HG03139 (cell line): Measurements from ENCODE around the gene ADAM10.

Experiments
- ATAC-seq: cut with Tn5 transposase; IDR thresholded peaks from one replicate; pipeline ENCODE4 v1.9.1; 2021; ENCODE audit not compliant: unreplicated experiment

ADAM10 gene

DNA sequence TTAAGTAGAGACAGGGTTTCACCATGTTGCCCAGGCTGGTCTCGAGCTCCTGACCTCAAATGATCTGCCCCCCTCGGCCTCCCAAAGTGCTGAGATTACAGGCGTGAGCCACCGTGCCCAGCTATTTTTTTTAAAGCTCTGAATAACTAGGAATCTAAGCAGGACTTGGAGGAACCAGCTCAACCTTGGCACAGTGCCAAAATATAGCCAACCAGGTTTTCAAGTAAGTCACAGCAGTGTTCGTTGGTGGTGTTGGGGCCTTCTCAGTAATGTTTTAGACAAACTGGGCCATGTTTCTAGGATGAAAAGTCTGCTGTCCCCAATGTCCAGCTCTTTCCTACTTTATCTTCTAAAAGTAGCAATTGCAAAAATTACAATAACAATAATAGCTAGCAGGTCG is 6.4 kb upstream of the ADAM10 start:
- ATAC-seq: no peak

DNA sequence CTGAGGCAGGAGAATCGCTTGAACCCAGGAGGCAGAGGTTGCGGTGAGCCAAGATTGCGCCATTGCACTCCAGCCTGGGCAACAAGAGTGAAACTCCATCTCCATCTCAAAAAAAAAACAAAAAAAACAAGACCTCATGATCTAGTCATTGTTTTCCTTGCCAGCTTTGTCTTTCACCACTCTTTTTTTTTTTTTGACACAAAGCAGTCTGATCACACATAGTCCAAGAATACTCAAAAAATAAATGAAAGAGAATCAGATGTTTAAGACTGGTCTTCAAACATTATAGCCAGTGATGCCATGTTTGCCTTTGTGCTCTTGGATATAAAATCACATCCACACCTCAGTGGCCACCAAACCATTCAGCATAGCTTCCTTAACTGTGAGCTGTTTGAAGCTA is 5.8 kb upstream of the ADAM10 start:
- no peak for ATAC-seq

DNA sequence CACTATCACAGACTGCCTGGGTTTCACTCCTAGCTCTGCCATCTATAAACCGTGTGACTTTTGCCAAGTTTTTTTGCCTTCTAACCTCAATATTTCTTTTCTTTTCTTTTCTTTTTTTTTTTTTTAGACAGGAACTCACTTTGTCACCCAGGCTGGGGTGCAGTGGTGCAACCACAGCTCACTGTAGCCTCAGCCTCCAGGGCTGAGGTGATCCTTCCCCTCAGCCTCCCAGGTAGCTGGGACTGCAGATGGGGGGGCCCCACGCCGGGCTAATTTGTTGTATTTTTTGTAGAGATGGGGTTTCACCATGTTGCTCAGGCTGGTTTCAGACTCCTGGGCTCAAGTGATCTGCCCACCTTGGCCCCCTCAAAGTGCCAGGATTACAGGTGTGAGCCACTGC is 3.2 kb upstream of the ADAM10 start:
- ATAC-seq: no peak

- peak; percentile 25 for ATAC-seq
Measured at GRCh38 chr15:58748852-58749531, 515 bp downstream of the ADAM10 start.

GRCh38 chr15:58748040-58748851 is 1.3 kb downstream of the ADAM10 start:
- peak; percentile 14 for ATAC-seq

DNA sequence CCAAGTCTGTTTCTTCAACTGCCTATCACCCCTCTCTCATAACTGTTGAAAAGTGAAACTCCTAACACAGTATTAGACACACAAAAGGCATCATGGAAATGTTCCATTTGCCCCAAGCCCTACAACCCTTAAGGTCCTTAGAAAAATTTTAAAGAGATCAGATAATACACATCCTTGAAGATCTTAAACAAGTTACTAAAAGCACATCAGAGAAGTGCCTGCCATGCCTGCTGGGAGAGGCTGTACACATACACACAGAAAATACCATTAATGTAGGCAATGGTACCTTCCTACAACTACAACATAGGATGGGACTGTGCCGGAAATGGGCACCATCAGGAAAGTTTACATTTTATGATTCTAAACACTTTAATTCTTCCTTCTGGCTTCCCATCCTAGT is 3.3 kb downstream of the ADAM10 start:
- ATAC-seq: no peak

DNA sequence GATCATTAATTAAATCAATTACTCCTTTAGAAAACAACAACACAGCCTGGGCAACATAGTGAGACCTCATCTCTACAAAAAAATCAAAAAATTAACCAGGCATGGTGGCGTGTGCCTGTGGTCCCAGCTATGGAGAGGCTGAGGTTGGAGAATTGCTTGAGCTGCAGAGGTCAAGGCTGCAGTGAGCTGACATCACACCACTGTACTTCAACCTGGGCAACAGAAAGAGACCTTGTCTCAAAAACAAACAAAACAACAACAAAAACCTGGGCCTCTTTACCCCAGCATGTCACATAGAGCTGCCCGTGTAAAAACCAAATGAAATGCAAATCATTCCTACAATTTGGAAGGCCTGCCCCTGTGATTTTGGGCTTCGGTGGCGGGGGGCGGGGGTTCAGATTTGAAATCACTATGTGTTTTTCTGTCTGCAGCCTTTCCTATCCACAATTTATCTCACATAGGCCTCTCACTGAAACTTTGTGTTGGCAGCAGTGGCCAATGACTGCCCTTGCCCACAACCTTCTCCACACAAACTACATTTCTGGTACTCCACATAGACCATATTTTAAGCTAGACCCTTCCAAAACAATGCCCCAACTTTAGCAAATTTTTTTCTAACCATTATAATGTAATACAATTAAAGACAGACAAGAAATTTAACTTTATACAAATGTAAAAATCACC is 6.5 kb downstream of the ADAM10 start:
- ATAC-seq: no peak

DNA sequence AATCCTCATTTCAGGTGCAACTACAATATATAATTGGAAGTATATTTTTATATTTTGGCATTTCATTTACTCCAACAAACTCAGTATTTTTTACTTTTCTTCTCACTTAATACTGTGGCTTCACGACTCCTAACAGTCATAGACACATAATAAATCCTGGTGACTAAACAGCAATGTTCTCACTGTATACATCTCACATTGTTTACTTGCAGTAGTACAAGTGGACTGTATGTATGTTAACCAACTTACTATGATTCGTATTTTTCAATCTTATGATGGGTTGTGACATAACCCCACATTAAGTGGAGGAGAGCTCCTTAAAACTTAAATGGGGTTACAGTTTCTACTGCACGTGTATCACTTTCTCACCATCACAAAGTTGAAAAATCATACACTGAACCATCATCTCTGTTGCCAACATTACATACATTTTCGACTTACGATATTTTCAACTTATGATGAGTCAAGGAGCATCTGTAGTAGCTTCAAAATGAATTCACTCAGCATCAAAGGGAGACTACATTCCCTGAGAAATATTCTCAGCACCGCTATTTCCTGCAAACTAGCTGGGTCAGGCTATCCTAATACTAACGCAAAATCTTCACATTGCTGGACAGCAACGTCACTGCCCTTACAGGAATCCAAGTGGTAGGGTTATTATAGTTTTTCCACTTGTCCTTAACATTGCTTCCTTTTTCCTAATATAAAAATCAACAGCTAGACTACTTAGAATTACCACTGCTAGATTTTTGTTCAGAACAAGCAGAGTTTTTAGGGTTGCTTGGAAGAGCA is 7.3 kb downstream of the ADAM10 start:
- no peak for ATAC-seq

- ATAC-seq: no peak
Measured at GRCh38 chr15:58741032-58741431, 8.5 kb downstream of the ADAM10 start.

- no peak for ATAC-seq
Measured at GRCh38 chr15:58740436-58740835, 9.1 kb downstream of the ADAM10 start.

DNA sequence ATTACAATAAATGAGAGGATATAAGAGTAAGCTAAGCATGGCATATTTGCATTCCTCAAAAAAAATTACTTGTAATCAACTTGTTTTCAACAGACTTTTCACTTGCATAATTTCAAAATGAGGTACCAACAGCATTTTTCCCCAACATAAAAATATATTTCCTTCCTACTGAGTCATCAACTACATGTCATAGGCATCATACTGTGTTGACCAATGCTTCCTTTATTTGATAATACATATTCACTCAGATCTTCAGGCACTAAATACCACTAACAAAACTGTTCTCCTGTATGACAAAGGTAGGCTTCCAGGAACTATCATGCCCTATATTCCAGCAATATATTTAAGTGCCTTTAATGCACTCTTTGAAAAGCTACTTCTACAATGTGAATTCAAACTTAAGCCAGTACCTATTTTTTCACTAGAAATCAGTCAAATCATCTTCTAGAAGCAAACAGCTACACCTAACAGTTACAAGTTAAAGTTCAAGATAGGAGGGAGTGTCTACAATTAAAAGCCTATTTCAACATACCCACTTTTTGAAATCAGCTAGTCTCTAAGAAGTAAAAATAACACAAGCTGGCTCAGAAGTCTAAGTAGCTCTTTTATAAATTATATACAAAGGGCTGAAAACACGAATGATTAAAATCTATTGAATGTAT is 11.3 kb downstream of the ADAM10 start:
- ATAC-seq: no peak

DNA sequence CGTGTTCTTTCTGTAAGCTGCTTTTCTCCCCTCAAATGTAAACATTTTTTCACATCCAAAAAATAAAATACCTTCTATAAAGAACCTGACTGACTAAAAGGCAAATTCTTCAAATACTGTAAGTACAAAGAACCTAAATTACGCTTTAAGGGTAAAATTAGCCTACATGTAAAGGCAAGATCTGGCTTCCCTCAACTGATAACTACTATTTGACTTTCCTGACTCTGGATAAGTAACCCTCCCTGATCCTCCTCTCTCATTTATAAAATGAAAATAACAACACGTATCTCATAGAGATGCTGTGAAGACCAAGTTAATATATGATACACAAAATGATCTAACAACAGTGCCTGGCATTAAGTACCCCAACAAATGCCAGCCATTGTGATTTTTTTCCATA is 12.2 kb downstream of the ADAM10 start:
- ATAC-seq: no peak

DNA sequence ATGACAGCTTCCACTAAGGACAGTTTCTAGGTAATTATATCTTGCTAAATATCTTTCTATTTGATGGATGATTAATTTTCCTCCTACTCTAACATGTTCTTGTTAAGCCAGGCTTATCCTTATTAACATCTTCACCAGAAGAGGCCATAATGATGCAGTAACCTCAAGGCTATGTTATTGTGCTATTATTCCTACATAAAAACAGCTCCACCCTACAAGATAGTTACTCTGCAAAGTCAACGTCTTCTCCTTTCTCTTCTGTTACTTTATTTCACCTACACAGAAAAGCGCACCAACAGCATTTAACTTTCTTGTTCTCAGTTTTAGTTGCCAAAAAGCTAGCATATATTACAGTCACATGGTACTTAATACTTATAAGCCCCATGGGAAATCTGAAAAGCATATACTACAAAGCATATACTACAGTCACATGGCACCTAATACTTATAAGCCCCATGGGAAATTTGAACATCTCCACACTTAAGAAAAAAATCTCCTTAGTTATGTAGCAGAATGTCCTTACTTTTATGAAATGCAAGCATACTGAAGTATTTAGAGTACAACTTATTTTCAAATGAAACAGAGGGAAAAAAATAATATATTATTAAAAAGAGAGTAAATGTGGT is 13.4 kb downstream of the ADAM10 start:
- ATAC-seq: no peak

DNA sequence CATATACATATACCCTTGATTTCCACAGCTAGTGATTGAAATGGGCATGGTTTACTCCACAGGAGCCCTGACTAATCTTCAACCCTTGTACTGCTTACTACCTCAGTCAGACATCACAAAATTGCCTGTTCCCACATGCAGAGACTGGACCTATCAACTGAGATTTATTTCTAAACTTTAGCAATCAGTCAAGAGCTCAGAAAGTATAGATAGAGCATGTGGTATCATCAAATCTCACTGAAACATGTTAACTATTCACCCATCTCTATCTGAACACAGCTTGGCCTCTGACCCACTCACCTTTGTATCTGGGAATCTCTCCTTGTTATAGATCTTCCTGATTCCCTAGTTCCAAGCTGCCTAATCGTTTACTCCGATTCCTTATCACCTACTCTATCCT is 14.6 kb downstream of the ADAM10 start:
- no peak for ATAC-seq

- no peak for ATAC-seq
Measured at GRCh38 chr15:58732625-58733363, 16.7 kb downstream of the ADAM10 start.

- no peak for ATAC-seq
Measured at GRCh38 chr15:58731756-58732535, 17.6 kb downstream of the ADAM10 start.

DNA sequence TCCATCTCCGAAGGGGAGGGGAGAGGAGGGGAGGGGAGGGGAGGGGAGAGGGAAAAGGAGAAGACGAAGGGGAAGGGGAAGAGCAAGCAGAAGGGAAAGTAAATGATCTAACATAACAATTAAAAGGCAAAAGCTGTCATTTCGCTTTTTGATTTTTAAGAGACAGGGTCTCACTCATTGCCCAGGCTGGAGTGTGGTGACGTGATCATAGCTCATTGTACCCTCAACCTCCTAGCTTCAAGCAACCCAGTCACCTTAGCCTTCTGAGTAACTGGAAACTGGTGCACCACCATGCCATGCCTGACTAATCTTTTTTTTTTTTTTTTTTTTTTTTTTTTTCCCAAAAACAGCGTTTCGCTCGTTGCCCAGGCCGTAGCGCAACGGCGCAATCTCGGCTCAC is 22.6 kb downstream of the ADAM10 start:
- no peak for ATAC-seq

- ATAC-seq: no peak
Measured at GRCh38 chr15:58724466-58724865, 25.0 kb downstream of the ADAM10 start.

DNA sequence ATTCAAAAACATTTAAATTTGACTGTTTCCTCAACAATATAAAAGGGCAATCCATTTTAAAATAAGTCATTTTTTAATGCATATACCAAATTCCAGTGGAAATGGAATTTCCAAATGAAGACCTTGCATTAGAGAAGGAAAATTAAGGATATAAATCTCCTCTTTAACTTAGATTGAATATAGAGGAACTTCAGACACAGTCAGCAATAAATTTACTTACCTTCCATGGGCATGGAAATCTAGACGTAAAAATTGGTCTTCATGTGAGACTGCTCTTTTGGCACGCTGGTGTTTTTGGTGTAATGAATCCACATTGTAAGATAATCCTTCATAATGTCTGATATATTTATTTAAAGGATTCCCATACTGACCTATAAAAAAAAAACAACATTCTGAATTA is 32.1 kb downstream of the ADAM10 start:
- no peak for ATAC-seq
